Suprapubic skin (tissue), 4 donors: Measurements from ENCODE around the gene MAD2L2. TPM values are rescaled to one million over a fixed set of nuclear protein-coding genes. Genes with fewer than 3 reads are reported as not detected.
A peak's percentile ranks its signal among the peaks of the same experiment; 100 is the strongest.

Source experiments
- DNase-seq, 2 donors: peaks; one replicate each; pipeline ENCODE4 v3.0.0-alpha.2; 2019; ENCODE audit warnings: low spot score in 2 of 2
- H3K27ac ChIP-seq: fragments of 200-600 bp; sonication (generic); one replicate; pipeline ENCODE4 v1.5.1; 2019
- H3K27me3 ChIP-seq: fragments of 200-600 bp; sonication (generic); one replicate; pipeline ENCODE4 v1.5.1; 2019
- H3K36me3 ChIP-seq: fragments of 200-600 bp; sonication (generic); one replicate; pipeline ENCODE4 v1.5.1; 2019
- H3K4me1 ChIP-seq: fragments of 200-600 bp; sonication (generic); one replicate; pipeline ENCODE4 v1.5.1; 2019
- H3K4me3 ChIP-seq: fragments of 200-600 bp; sonication (generic); one replicate; pipeline ENCODE4 v1.5.1; 2019; ENCODE audit warnings: mild to moderate bottlenecking
- H3K9me3 ChIP-seq: fragments of 200-600 bp; sonication (generic); one replicate; pipeline ENCODE4 v1.5.1; 2019
- EP300 ChIP-seq: sonication (generic); formaldehyde crosslinking; IDR thresholded peaks from one replicate; pipeline ENCODE4 v1.6.1; 2017; ENCODE audit warnings: antibody characterized with exemption
- POLR2A ChIP-seq, 2 donors: fragments of 450-650 bp; IDR thresholded peaks; one replicate each; pipeline ENCODE4 v1.6.1; 2017; ENCODE audit warnings: antibody characterized with exemption in 2 of 2, mild to moderate bottlenecking in 2 of 2, moderate library complexity in 2 of 2
- POLR2AphosphoS5 ChIP-seq, 3 donors: sonication (generic); formaldehyde crosslinking; IDR thresholded peaks; one replicate each; pipeline ENCODE4 v1.6.1; 2017; ENCODE audit warnings: antibody characterized with exemption in 3 of 3
- WGBS: methylation state at CpG from one replicate; pipeline ENCODE4 v1.1.5; 2018; 5-methylcytosine and 5-hydroxymethylcytosine counted together
- total RNA-seq, 4 donors: library from RNA; depleted of rRNA; stranded (reverse); fragments of >200 nt; gene quantifications; one replicate each; pipeline ENCODE4 v1.1.0, GENCODE V29; 2016
- TF ChIP-seq, protein P1 (sequence below), 2 donors: fragments of 200-600 bp in 1 of 2; fragments of 450-650 bp in 1 of 2; sonication (generic) in 1 of 2; IDR thresholded peaks; one replicate each; pipeline ENCODE4 v1.5.1; 2016 to 2019; ENCODE audit warnings: antibody characterized with exemption in 2 of 2, mild to moderate bottlenecking in 1 of 2, moderate library complexity in 1 of 2

MAD2L2 gene
- total RNA-seq: 10 to 100 TPM; 25.4 to 35.0 (median 32.7) TPM

DNA sequence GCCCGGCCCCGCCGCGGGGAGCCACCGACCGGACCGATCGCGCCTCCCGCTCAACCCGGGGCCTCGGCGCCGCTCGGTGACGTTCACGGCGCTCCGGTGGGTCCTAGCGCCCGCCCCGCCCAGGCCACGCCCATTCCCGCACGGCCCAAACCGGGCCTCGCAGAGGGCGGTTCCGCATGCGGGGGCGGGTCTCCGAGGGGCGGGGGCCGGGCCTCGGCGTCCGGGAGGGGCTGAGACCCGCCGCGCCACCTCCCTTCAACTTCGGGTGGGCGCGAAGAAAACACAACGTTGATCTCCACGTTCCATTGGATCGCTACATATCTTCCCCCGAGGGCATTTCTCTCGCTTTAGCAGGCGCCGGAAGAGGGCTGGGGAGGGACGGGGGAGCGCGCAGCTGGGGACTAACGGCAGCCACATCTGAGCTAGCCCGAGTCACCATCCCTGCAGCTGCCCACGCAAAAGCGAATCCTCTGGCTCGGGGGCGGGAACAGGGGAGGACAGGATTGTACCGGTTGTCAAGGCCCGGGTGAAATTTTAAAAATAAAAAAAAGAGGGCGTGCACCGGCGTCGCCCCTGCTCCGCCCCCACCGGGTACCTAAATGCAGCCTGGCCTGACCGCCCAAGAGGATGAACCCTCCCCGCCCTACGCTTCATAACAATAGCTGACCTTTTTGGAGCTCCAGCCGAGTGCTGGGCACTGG lies at the start of gene MAD2L2:
MAD2L2 (minus strand) TSS at position 78 of the 701 bp plus-strand sequence. CDS start 547 bp downstream, outside the sequence.
- no peak for TF ChIP-seq EP300
- H3K27ac ChIP-seq: peak within 1 kb of the TSS; percentile 79
- peaks cover 25% of the 10 kb centered on the region for H3K4me1 ChIP-seq
- H3K36me3 ChIP-seq: peaks cover 10% of the 10 kb centered on the region
- H3K9me3 ChIP-seq: no peaks in the 10 kb centered on the region
- 0% methylated on average over 16 of the region's 71 CpGs for WGBS
- H3K4me3 ChIP-seq: peak within 1 kb of the TSS; percentile 77
- peak; percentile 90 to 93 for DNase-seq
- no peaks in the 10 kb centered on the region for H3K27me3 ChIP-seq

DNA sequence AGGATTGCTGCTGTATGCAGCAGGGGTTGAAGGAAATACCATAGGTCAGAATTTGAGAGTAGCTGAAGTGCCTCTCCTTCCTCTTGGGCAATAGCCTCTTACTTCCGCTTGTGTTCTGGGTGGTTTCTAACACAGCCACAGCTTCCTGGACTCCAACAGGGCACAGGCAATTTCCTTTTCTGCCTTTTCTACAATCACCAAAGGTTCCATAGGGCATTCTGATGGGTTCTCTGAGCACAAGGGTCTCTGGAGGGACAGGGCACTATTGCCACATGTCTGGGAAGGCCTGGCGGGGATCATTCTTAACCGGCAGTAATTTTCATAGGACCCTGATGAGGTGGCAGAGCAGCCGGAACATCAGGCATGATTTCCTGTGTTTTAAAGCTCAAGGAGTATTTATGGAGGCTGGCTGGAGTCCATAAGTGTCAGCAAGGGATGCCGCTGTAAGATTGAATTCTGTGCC lies 49.5 kb upstream of the MAD2L2 start:
- Histone ChIP-seq H3K9me3 (no peaks in the 10 kb centered on the region), H3K36me3 (no peaks in the 10 kb centered on the region), H3K4me1 (peaks cover 44% of the 10 kb centered on the region), H3K27ac (peak overlapping the region; percentile 80), H3K4me3 (peak overlapping the region; percentile 38), H3K27me3 (no peaks in the 10 kb centered on the region)
- DNase-seq: no peak
- no peak for TF ChIP-seq POLR2A (IDR thresholded peaks at IDR 0.05)
- TF ChIP-seq POLR2AphosphoS5 (IDR thresholded peaks at IDR 0.05): no peak
- TF ChIP-seq, protein P1, sequence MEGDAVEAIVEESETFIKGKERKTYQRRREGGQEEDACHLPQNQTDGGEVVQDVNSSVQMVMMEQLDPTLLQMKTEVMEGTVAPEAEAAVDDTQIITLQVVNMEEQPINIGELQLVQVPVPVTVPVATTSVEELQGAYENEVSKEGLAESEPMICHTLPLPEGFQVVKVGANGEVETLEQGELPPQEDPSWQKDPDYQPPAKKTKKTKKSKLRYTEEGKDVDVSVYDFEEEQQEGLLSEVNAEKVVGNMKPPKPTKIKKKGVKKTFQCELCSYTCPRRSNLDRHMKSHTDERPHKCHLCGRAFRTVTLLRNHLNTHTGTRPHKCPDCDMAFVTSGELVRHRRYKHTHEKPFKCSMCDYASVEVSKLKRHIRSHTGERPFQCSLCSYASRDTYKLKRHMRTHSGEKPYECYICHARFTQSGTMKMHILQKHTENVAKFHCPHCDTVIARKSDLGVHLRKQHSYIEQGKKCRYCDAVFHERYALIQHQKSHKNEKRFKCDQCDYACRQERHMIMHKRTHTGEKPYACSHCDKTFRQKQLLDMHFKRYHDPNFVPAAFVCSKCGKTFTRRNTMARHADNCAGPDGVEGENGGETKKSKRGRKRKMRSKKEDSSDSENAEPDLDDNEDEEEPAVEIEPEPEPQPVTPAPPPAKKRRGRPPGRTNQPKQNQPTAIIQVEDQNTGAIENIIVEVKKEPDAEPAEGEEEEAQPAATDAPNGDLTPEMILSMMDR (IDR thresholded peaks at IDR 0.05): no peak
- TF ChIP-seq EP300: no peak
- WGBS: 24% methylated on average over 5 of the region's 5 CpGs

DNA sequence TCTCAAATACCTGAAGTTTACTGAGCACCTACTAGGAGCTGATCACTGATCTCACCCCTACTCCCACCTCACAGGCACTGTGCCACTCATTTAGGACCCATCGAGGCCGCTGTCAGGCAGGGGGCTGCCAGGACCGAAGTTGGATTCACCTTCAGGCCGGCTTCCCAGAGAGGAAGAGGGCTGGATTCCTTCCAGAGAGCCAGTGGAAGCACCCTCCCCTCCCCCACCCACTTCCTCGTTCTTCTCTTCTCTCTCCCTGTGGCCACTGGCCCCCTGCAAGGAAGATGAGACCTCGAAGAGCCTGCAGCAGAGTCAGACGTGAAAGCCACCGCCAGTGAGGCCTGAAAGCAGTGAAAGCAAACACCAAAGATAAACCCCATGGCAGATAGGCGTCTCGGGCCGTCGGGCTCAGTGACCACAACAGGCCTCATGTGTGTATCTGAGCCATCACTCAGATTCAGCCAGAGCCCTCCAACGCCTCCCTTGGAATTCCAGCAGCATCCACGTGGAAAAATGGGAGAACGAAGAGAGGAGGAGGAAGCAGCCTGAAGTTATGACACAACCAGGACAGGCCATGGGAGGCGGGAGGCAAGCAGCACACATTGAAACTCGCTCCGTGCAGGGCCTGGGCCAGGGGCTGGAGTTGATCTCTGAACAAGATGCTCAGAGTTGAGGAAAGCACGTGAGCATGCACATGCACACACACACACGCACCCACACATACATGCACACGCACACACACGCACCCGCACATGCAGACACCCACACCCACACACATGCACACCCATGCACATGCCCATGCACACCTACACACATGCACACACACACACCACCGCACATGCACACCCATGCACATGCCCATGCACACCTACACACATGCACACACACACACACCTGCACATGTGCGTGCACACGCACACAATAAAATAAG lies 48.8 kb upstream of the MAD2L2 start:
- Histone ChIP-seq H3K4me3 (no peak overlapping the region), H3K4me1 (peaks cover 40% of the 10 kb centered on the region), H3K9me3 (no peaks in the 10 kb centered on the region), H3K27me3 (no peaks in the 10 kb centered on the region), H3K36me3 (no peaks in the 10 kb centered on the region), H3K27ac (no peak overlapping the region)
- no peak for DNase-seq
- WGBS: 74% methylated on average over 26 of the region's 26 CpGs
- no peak for TF ChIP-seq POLR2A (IDR thresholded peaks at IDR 0.05)
- TF ChIP-seq, protein P1 (IDR thresholded peaks at IDR 0.05): no peak
- no peak for TF ChIP-seq POLR2AphosphoS5 (IDR thresholded peaks at IDR 0.05)
- no peak for TF ChIP-seq EP300

DNA sequence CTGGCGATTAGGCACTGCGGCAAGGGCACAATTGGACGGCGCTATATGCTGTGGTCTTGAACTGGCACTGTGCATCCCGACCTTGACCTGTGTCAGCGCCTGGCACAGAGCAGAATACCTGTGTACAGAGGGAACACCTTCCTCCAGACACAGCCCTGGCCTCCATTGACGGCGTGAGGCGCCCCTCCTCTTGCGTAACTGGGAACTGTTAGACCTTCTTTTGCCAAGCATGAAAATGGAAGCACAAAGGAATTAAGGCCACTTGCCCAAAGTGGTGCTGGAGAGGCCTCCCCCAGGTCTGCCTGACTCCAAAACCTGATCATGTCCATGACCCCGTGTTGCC lies 48.2 kb upstream of the MAD2L2 start:
- no peaks in the 10 kb centered on the region for H3K36me3 ChIP-seq

DNA sequence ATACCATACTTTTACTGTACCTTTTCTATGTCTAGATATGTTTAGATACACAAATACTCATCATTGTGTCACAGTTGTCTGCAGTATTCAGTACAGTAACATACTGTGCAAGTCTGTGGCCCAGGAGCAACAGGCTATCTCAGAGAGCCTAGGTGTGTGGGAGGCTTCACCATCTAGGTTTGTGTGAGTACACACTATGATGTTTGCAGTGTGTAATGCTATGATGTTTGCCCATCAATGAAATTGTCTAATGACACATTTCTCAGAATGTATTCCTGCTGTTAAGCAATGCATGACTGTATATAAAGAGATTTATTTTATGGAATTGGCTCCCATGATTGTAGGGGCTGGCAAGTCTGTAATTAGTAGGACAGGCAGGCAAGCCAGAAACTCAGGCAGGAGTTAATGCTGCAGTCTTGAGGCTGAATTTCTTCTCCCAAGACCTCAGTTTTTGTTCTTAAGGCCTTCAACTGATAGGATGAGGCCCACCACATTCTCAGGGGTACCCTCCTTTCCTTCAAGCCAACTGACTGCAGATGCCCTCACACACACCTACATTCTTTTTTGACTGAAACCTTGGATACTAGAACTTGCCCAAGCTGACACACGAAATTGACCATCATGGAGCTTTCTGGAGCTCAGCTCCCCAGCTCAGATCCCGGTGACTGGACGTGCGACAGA lies 47.3 kb upstream of the MAD2L2 start:
- Histone ChIP-seq H3K4me3 (no peak overlapping the region), H3K27me3 (no peaks in the 10 kb centered on the region), H3K36me3 (no peaks in the 10 kb centered on the region), H3K4me1 (peaks cover 39% of the 10 kb centered on the region), H3K9me3 (no peaks in the 10 kb centered on the region), H3K27ac (no peak overlapping the region)
- WGBS: 100% methylated on average over 3 of the region's 4 CpGs
- DNase-seq: no peak
- TF ChIP-seq, protein P1 (IDR thresholded peaks at IDR 0.05): no peak
- TF ChIP-seq EP300: no peak
- TF ChIP-seq POLR2AphosphoS5 (IDR thresholded peaks at IDR 0.05): no peak
- no peak for TF ChIP-seq POLR2A (IDR thresholded peaks at IDR 0.05)

More for the DNA sequence above, 48.2 kb upstream of the MAD2L2 start:
- 89% methylated on average over 10 of the region's 11 CpGs for WGBS
- H3K4me3 ChIP-seq: no peak overlapping the region
- H3K27ac ChIP-seq: no peak overlapping the region
- no peaks in the 10 kb centered on the region for H3K9me3 ChIP-seq
- DNase-seq: no peak
- H3K4me1 ChIP-seq: peaks cover 40% of the 10 kb centered on the region
- H3K27me3 ChIP-seq: no peaks in the 10 kb centered on the region
- TF ChIP-seq EP300 (no peak), POLR2AphosphoS5 (IDR thresholded peaks at IDR 0.05) (no peak), POLR2A (IDR thresholded peaks at IDR 0.05) (no peak)
- TF ChIP-seq, protein P1 (IDR thresholded peaks at IDR 0.05): no peak
